GM18507 (cell line): ENCODE measurements around the gene KAZN.

Experiments
- DNase-seq: peaks from one replicate; pipeline ENCODE4 v3.0.0; 2011; ENCODE audit warnings: low read depth; ENCODE audit not compliant: insufficient read length; ENCODE audit errors: extremely low spot score
- FAIRE-seq: peaks from 2 replicates; lab custom pipeline; 2011; peaks lifted over from hg19 to GRCh38; lab: Jason Lieb, UNC

Gene KAZN

GRCh38 chr1:14827870-14828269, 229.4 kb downstream of the KAZN start:
- FAIRE-seq = no peak

GRCh38 chr1:14828665-14829064, 230.2 kb downstream of the KAZN start:
- FAIRE-seq (no peak), DNase-seq (no peak)

More at GRCh38 chr1:14827870-14828269, 229.4 kb downstream of the KAZN start:
- no peak for DNase-seq

GRCh38 chr1:14835725-14836124, 237.2 kb downstream of the KAZN start:
- FAIRE-seq = no peak
- DNase-seq = no peak

- FAIRE-seq (no peak), DNase-seq (no peak)
These were observed 238.1 kb downstream of the KAZN start for GRCh38 chr1:14836426-14837140.

- FAIRE-seq (no peak), DNase-seq (no peak)
These were observed 241.9 kb downstream of the KAZN start for GRCh38 chr1:14840374-14840773.

- DNase-seq = no peak
- no peak for FAIRE-seq
These were observed 243.0 kb downstream of the KAZN start for GRCh38 chr1:14841456-14841855.

GRCh38 chr1:14841951-14842350, 243.5 kb downstream of the KAZN start:
- no peak for FAIRE-seq
- no peak for DNase-seq

GRCh38 chr1:14842361-14842760, 243.9 kb downstream of the KAZN start:
- no peak for DNase-seq
- FAIRE-seq = no peak

- no peak for FAIRE-seq
These were observed 244.4 kb downstream of the KAZN start for GRCh38 chr1:14842891-14843290.

GRCh38 chr1:14843525-14843924, 245.0 kb downstream of the KAZN start:
- no peak for FAIRE-seq
- DNase-seq = no peak

More at GRCh38 chr1:14842891-14843290, 244.4 kb downstream of the KAZN start:
- no peak for DNase-seq

- FAIRE-seq = no peak
- no peak for DNase-seq
These were observed 245.9 kb downstream of the KAZN start for GRCh38 chr1:14844356-14844755.

- FAIRE-seq (no peak), DNase-seq (no peak)
These were observed 246.6 kb downstream of the KAZN start for GRCh38 chr1:14844923-14845617.

- DNase-seq = no peak
- FAIRE-seq = no peak
These were observed 247.4 kb downstream of the KAZN start for GRCh38 chr1:14845851-14846250.

GRCh38 chr1:14846688-14847087, 248.2 kb downstream of the KAZN start:
- no peak for FAIRE-seq

GRCh38 chr1:14848203-14848602, 249.7 kb downstream of the KAZN start:
- FAIRE-seq = no peak

More at GRCh38 chr1:14846688-14847087, 248.2 kb downstream of the KAZN start:
- DNase-seq = no peak

GRCh38 chr1:14848625-14849024, 250.1 kb downstream of the KAZN start:
- no peak for FAIRE-seq

More at GRCh38 chr1:14848203-14848602, 249.7 kb downstream of the KAZN start:
- DNase-seq = no peak

GRCh38 chr1:14849038-14849437, 250.6 kb downstream of the KAZN start:
- DNase-seq (no peak), FAIRE-seq (no peak)

More at GRCh38 chr1:14848625-14849024, 250.1 kb downstream of the KAZN start:
- no peak for DNase-seq

- no peak for DNase-seq
- no peak for FAIRE-seq
These were observed 252.1 kb downstream of the KAZN start for GRCh38 chr1:14850563-14850962.

GRCh38 chr1:14851760-14852159, 253.3 kb downstream of the KAZN start:
- FAIRE-seq (no peak), DNase-seq (no peak)

- FAIRE-seq (no peak), DNase-seq (no peak)
These were observed 253.8 kb downstream of the KAZN start for GRCh38 chr1:14852291-14852690.

- FAIRE-seq = no peak
These were observed 255.0 kb downstream of the KAZN start for GRCh38 chr1:14853518-14853917.

More at GRCh38 chr1:14853518-14853917, 255.0 kb downstream of the KAZN start:
- no peak for DNase-seq
